Tibial nerve (tissue), 3 donors: ENCODE data around the gene SSTR3.

Experiments used
- CTCF ChIP-seq, 5 experiments: fragments of 200-600 bp in 3 of 5; fragments of 450-650 bp in 2 of 5; sonication (generic) in 3 of 5; IDR thresholded peaks; one replicate each; pipeline ENCODE4 v1.5.1; 2016 to 2019; ENCODE audit warnings: antibody characterized with exemption in 5 of 5, mild to moderate bottlenecking in 3 of 5, moderate library complexity in 2 of 5
- POLR2A ChIP-seq, 2 donors: fragments of 450-650 bp; IDR thresholded peaks; one replicate each; pipeline ENCODE4 v1.6.1; 2017; ENCODE audit warnings: antibody characterized with exemption in 2 of 2, mild to moderate bottlenecking in 2 of 2, moderate library complexity in 2 of 2

- TF ChIP-seq POLR2A (IDR thresholded peaks at IDR 0.05) (no peak), CTCF (IDR thresholded peaks at IDR 0.05) (no peak)
These were observed 54.6 kb downstream of the SSTR3 start for GRCh38 chr22:37157516-37158285.
